ENCODE results near the gene PLOD1.

DNA sequence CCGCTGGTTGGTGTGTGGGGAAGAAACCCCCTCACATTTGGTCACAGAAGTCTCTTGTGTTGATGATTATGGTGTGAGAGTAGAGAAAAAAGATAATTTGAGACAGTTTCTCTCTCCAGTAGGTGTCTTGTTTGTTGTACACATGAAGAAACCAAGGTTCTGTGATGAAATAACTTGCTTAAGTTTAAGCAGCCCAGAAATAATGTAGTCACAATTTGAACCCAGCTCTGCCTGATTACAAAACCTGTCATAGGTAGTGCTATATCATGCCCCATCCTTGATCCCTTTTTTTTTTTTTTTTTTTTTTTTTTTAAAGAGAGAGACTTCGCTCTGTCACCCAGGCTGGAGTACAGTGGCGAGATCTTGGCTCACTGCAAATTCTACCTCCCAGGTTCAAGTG is 50.7 kb downstream of the PLOD1 start:
- TF ChIP-seq, protein P1, sequence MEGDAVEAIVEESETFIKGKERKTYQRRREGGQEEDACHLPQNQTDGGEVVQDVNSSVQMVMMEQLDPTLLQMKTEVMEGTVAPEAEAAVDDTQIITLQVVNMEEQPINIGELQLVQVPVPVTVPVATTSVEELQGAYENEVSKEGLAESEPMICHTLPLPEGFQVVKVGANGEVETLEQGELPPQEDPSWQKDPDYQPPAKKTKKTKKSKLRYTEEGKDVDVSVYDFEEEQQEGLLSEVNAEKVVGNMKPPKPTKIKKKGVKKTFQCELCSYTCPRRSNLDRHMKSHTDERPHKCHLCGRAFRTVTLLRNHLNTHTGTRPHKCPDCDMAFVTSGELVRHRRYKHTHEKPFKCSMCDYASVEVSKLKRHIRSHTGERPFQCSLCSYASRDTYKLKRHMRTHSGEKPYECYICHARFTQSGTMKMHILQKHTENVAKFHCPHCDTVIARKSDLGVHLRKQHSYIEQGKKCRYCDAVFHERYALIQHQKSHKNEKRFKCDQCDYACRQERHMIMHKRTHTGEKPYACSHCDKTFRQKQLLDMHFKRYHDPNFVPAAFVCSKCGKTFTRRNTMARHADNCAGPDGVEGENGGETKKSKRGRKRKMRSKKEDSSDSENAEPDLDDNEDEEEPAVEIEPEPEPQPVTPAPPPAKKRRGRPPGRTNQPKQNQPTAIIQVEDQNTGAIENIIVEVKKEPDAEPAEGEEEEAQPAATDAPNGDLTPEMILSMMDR (IDR thresholded peaks at IDR 0.05) = no peak
- no peak for TF ChIP-seq EP300 (IDR thresholded peaks at IDR 0.05)
- no peak for TF ChIP-seq POLR2A (IDR thresholded peaks at IDR 0.05)
